HG02798 (cell line): ENCODE data around the gene HIF3A.
"Not testable (repeated sequence)": the region's sequence is repeated elsewhere in the genome, so short reads cannot be mapped to it uniquely, and the experiment has no call there.

ENCODE experiments used
- ATAC-seq: cut with Tn5 transposase; IDR thresholded peaks from one replicate; pipeline ENCODE4 v1.9.1; 2021; ENCODE audit warnings: mild to moderate bottlenecking; ENCODE audit not compliant: unreplicated experiment, poor library complexity

Gene HIF3A

GRCh38 chr19:46353730-46354528, 57.1 kb downstream of the HIF3A start:
- no peak for ATAC-seq

DNA sequence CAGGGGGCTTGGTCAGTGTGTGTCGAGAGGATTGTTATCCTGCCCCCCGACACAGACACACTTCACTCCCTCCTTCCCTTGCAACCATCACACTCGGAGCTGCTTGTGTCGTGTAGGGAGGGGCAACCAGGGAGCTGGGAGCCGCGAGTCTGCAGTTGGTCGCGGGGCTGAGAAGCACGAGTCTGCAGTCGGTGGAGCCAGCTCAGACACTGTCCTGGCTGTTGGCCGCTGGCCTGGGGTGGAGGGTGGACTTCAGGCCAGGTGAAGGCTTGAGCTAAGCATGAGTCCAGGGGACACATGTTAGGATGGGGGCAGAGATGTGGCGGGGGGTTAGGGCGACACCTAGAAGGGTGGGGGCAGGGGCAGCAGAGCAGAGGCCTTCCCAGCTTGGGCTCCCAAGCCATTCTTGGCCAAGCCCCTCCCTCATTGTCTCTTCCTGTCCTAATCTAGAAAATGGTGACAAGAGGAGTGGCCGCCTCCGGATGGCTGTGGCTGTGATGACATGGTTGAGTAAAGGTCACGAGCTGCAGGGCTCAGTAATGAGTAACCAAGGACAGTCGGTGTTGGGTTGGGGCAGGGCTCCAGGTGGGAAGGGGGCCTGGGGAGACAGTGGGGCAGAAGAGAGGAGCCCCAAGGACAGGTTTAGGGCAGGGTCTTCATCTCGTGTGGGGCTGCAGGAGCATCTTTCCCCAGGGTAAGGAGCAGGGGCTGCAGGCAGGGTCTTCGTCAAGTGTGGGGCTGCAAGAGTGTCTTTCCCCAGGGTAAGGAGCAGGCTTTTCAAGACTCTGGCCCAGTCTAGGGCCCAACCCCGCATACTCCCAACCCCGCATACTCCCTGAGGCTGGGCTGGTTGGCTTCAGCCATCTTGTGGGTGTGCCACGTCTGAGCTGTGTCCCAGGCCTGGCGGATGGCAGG, 58.6 kb downstream of the HIF3A start:
- no peak for ATAC-seq

GRCh38 chr19:46356149-46357055, 59.6 kb downstream of the HIF3A start:
- ATAC-seq = no peak

DNA sequence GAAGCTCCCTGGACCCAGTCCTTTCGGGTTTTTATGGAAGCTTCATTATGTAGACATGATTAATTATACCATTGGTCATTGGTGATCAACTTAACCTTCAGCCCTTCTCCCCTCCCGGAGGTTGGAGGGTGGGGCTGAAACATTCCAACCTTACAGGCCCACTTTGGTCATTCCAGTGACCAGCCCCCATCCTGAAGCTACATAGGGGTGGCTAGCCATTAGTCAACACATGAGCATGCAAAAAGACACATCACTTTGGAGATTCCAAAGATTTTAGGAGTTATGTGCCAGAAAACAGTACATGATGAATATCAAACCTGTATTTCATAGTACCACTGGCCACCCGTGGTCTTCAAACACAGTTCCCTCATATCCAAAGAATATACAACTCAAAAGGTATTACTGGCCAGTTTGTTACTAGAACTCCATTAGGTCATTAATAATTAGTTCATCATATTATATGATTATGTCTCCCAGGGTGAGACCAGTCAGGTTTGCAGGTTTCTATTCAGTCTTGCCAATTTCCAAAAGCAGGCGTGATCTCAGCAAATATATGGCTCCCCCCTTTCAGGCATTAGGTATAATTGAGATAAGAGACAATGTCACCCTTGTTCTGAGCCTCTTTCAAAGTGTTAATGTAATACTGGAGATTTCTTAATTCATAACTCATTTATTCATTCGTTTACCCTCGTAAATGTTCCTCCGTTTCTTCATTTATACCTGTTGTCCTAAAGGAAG, 61.2 kb downstream of the HIF3A start:
- no peak for ATAC-seq

DNA sequence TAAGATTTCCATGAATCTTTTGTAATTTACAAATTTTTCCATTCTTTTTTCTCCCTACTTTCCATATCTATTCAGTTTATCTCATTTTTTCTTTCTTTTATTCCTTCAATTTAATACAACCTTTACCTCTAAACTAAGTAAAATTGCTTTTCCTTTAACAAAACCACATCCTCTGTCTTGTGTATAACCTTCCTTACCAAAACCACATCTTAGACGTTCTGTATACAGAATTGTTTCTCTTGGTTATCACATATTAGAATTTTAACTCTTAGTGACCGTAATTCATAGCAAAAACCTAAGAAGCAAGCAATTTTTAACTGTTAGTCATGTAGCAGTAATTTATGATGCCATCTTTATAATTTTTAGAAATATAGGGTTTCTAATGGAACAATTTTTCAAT, 65.1 kb downstream of the HIF3A start:
- ATAC-seq = no peak

DNA sequence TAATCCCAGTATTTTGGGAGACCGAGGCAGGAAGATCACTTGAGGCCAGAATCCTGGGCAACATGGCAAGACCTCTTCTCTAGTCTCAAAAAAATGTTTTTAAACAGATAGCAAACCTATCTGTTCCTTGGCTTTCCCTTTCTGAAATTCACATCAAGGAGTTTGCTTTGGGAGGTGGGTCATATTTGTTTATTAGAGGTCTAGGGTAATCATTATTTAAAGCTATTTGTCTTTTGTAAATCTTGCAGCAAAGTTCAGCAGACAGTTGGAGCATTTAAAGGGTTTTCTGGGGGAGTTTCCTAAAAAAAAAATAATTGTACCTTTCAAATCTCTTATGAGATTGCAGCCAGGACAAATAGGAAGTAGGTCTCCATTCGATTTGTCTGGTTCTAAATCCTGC, 67.5 kb downstream of the HIF3A start:
- ATAC-seq = no peak

- no peak for ATAC-seq
Measured at GRCh38 chr19:46365561-46365960, 68.7 kb downstream of the HIF3A start.

DNA sequence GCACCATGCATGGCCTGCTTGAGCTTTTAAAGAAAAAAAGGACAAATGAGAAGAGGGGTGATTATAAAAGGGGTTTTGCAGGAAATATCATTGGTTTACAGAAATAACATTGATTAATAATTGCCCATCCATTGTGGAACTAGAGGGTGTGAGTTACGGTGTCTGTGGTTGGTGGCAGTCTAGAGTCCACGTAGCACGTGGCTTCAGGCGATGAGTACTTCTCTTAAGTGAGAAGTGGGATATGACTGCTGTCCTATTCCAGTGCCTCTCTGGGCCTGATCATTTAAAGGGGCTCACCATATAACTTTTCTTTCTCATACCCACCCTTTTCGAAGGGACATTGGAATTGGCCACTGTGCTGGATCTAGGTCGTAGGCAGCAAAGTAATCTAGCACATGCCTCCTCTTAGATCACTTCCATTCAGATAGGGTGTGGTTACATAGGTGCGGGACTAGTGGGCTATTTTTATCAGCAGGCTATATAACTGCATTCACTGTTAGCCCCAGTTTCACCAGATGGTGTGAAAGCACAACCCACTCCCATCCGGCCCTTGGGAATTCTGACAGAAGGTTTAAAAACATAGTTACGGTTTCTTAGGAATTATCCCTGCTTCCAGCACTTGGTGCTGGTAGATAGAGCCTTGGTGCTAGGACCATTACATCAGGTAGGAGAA, 69.9 kb downstream of the HIF3A start:
- ATAC-seq = no peak

- no peak for ATAC-seq
Measured at GRCh38 chr19:46367426-46367825, 70.6 kb downstream of the HIF3A start.

DNA sequence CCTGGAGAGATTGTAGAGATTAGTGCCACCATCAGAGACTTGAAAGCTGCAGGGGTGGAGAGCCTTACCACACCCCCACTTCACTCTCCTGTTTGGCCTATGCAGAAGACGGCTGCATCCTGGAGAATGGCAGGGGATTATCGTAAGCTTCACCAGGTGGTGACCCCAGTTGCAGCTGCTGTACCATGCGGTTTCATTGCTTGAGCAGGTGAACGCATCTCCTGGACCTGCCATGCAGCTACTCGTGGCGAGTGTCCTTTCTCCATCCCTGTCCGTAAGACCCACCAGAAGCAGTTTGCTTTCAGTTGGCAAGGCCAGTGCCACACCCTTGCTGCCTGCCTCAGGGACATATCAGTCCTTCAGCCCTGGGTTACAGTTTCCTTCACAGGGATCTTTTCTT, 71.3 kb downstream of the HIF3A start:
- no peak for ATAC-seq

- ATAC-seq = no peak
Measured at GRCh38 chr19:46369817-46370216, 73.0 kb downstream of the HIF3A start.

DNA sequence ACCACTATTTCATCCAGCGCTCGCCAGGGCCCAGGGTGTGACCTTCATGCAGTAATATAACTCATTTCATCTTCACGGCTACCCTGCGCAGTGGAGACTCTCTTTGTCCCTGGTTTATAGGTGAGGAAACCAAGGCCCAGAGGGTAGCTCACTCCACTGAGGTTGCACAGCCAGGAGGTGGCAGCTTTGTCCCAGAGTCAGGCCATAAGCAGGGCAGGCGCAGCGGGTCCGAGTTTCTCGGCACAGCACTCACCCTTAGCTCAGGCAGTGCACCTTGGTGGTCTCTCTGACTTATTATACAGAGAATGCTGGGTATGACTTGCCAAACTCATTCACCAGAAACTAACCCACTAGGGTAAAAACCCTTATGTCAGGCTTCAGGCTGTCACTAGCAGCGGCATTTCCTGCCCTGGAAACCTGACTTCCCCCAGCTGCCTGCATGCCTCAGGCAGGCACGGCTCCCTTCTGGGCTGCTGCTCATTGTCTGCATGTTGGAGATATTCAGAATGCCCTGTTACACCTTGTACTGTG, 74.6 kb downstream of the HIF3A start:
- ATAC-seq = no peak

DNA sequence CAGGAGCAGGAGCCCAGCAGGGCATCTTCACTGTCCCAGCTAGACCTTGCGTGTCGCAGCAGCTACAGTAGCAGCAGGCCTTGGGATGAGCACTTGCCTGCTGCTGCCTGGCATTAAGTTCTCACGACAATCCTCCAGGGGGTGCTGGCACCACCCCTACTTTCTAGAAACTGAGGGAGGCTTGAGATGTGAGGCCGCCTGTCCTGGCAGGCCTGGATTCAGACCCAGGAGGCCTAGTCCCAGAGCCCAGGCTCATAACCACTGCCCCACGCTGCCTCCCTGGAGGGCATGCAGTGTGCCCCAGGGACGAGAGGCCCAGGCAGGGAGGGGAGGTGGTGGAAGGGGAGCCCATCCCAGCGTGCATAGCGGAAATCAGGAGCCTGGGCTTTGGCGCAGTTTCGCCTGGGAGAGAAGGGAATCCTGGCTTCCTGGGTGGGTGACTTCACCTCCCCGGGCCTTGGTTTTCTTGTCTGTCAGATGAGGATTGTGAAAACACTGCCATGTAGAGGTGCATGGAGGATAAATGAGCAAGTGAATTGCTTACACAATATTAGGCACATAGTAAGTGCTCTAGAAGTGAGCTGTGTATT, 76.2 kb downstream of the HIF3A start:
- no peak for ATAC-seq

- ATAC-seq = no peak
Measured at GRCh38 chr19:46373491-46374359, 76.9 kb downstream of the HIF3A start.

DNA sequence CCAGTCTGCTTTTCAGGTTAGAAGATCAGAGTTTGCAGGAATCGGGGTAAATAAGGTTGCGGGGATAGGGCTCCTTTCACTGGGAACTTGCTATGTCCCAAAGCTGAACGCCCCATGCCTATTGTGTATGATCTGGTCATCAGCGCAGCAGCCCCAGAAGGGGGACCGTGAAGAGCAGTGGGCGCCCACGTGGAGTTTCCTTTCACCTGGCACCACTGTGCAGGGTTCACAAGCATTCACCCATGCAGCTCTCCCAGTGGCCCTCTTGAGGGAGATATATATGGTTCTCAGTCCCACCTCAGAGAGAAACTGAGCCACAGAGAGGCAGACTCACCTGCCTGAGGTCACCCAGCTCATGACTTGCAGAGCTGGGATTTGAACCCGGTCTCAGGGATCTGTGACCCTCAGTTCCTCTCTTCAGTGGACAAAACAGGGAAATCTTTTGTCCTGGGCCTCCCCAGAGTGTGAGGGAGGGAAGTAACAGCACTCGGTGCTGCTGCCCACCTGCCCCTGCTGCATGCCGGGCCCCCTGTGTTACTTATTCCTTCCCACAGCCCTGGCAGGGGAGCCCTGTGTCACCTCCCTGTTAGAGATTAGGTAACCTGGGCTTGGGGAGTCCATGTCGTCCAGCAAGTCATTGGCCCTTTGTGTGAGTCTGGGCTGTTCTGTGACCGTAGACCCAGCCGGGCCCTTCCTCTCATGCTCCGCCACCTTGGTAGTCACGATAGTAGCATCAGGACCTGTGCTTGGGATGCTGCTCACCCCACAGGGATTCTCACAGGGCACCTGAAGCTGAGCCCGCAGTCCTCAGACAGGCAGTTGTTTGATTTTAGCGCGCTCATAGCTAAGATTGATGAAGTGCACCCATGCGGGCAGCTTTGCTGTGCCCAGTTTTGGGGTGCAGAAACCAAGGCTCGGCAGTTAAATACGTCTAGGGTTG, 78.0 kb downstream of the HIF3A start:
- ATAC-seq = no peak

- not testable (repeated sequence) for ATAC-seq
Measured at GRCh38 chr19:46375476-46376067, 78.7 kb downstream of the HIF3A start.
